MCF 10A (cell line): ENCODE measurements around the gene LRMDA. TPM values are rescaled to one million over a fixed set of nuclear protein-coding genes. Genes with fewer than 3 reads are reported as not detected.

Experiments
- BruUV-seq: library from RNA; stranded (reverse); fragments of 400-500 nt; replicated peaks from 2 replicates; lab custom pipeline; 2021; lab: Mats Ljungman, UMichigan
- CTCF ChIA-PET: fragments of 300-600 bp; sonication (Branson Sonifier 250); formaldehyde crosslinking; extraction: SDS; loops from one replicate; lab custom pipeline; 2021; ENCODE audit warnings: antibody characterized with exemption, inconsistent platforms; lab: Yijun Ruan, JAX
- POLR2A ChIA-PET: fragments of 300-600, 350-650 bp; sonication (Branson Sonifier 250); formaldehyde crosslinking; extraction: SDS; loops from one replicate; lab custom pipeline; 2020; ENCODE audit warnings: antibody characterized with exemption, inconsistent platforms; lab: Yijun Ruan, JAX
- DNase-seq: peaks from one replicate; pipeline ENCODE4 v3.0.0-alpha.2; 2018; ENCODE audit not compliant: unreplicated experiment
- H3K27ac Mint-ChIP-seq: one replicate; pipeline ENCODE4 v1.8.0; 2022; ENCODE audit warnings: mild to moderate bottlenecking, low read depth, mixed read lengths; ENCODE audit not compliant: unreplicated experiment
- H3K27me3 Mint-ChIP-seq: one replicate; pipeline ENCODE4 v1.8.0; 2022; ENCODE audit warnings: mixed read lengths; ENCODE audit not compliant: insufficient read depth, unreplicated experiment
- H3K36me3 Mint-ChIP-seq: one replicate; pipeline ENCODE4 v1.8.0; 2022; ENCODE audit warnings: mild to moderate bottlenecking, moderate library complexity, mixed read lengths; ENCODE audit not compliant: insufficient read depth, unreplicated experiment
- H3K4me1 Mint-ChIP-seq: one replicate; pipeline ENCODE4 v1.8.0; 2022; ENCODE audit warnings: mixed read lengths; ENCODE audit not compliant: insufficient read depth, unreplicated experiment
- H3K4me3 Mint-ChIP-seq: one replicate; pipeline ENCODE4 v1.8.0; 2022; ENCODE audit warnings: mild to moderate bottlenecking, moderate library complexity, mixed read lengths; ENCODE audit not compliant: unreplicated experiment
- H3K9me3 Mint-ChIP-seq: one replicate; pipeline ENCODE4 v1.8.0; 2022; ENCODE audit warnings: mixed read lengths; ENCODE audit not compliant: unreplicated experiment
- intact Hi-C: fragments of 100-400 bp; cut with micrococcal nuclease; formaldehyde crosslinking; loops from 2 replicates; pipeline ENCODE4 v1.14.1; 2022
- total RNA-seq: library from RNA; stranded (reverse); gene quantifications from 2 replicates; pipeline ENCODE4 v1.2.3, GENCODE V29; 2022
- TF ChIP-seq, protein P1 (sequence below): fragments of 200-600 bp; IDR thresholded peaks from one replicate; pipeline ENCODE4 v1.8.0; 2022; ENCODE audit warnings: antibody characterized with exemption, mild to moderate bottlenecking; ENCODE audit not compliant: unreplicated experiment

Gene LRMDA
- total RNA-seq, 1 experiment from 2014 or later = not detected

DNA sequence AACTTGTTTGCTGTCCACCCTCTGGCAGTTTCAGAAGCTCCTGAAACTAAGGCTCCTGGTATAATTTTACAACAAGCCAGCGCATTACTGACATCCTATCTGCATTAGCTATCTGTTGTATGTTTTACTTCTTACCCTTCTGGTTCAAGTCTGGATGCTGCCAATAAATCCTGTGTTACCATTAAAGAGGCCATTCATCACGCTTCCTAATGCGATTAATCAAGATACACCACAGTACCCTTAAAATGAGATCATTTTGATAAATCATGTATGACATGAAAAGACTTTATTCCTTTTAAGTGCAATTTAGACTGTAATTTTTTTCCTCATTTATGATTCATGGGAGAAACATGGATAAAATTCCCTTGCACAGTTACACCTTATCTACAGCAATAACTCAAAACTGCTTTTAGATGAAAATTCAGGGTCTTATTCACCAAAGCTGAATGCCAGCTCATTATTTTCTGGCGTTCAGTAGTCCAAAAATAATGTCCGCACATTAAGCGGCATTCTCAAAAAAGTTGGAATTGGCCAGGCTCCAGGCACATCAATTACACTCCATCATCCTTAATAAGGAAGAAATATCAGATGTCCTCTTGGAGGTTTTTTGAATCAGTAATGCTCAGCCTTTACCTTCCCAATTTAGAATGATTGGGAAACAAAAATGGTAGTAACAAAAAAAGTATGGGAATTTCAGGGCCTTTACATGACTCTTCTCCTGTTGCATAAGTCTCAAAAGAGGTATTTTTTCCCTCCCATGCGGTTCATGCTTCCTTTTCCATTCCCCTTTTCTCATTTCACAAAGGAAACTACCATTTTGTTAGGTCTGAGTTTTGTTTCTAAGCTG, 878.5 kb downstream of the LRMDA start:
- Mint-ChIP-seq H3K4me1 (no peaks in the 10 kb centered on the region), H3K4me3 (no peak overlapping the region), H3K27ac (no peak overlapping the region), H3K9me3 (no peaks in the 10 kb centered on the region), H3K36me3 (no peaks in the 10 kb centered on the region), H3K27me3 (no peaks in the 10 kb centered on the region)
- intact Hi-C loops = loop anchor here (2.0 to 10.0 kb wide), 3 partner anchors 237 to 909 kb away; partner anchors contain the start of gene ZNF503
- CTCF ChIA-PET = interaction anchor here (0.7 to 1.6 kb wide), 3 partner anchors 274 to 801 kb away, joined by 3 to 5 read pairs (median 5); no protein-coding TSS in a partner anchor
- POLR2A ChIA-PET = interaction anchor here (0.8 kb wide), 1 partner anchor 675 kb away, joined by 9 read pairs; no protein-coding TSS in a partner anchor
- DNase-seq = no peak
- TF ChIP-seq, protein P1, sequence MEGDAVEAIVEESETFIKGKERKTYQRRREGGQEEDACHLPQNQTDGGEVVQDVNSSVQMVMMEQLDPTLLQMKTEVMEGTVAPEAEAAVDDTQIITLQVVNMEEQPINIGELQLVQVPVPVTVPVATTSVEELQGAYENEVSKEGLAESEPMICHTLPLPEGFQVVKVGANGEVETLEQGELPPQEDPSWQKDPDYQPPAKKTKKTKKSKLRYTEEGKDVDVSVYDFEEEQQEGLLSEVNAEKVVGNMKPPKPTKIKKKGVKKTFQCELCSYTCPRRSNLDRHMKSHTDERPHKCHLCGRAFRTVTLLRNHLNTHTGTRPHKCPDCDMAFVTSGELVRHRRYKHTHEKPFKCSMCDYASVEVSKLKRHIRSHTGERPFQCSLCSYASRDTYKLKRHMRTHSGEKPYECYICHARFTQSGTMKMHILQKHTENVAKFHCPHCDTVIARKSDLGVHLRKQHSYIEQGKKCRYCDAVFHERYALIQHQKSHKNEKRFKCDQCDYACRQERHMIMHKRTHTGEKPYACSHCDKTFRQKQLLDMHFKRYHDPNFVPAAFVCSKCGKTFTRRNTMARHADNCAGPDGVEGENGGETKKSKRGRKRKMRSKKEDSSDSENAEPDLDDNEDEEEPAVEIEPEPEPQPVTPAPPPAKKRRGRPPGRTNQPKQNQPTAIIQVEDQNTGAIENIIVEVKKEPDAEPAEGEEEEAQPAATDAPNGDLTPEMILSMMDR = no peak
- BruUV-seq = no TSS peak

GRCh38 chr10:76310588-76311080, 879.2 kb downstream of the LRMDA start:
- ChIA-PET CTCF (interaction anchor here (1.6 kb wide), 1 partner anchor 274 kb away, joined by 5 read pairs; no protein-coding TSS in a partner anchor), POLR2A (no interaction called here)
- Mint-ChIP-seq H3K36me3 (no peaks in the 10 kb centered on the region), H3K4me1 (no peaks in the 10 kb centered on the region), H3K27ac (no peak overlapping the region), H3K27me3 (no peaks in the 10 kb centered on the region), H3K9me3 (no peaks in the 10 kb centered on the region), H3K4me3 (no peak overlapping the region)
- BruUV-seq = no TSS peak
- intact Hi-C loops = loop anchor here (2.0 to 5.0 kb wide), 2 partner anchors 237 to 910 kb away; partner anchors contain the start of gene ZNF503
- DNase-seq = no peak
- TF ChIP-seq, protein P1 = no peak

- peak; percentile 50 for DNase-seq
- no peak overlapping the region for H3K4me3 Mint-ChIP-seq
- H3K4me1 Mint-ChIP-seq = no peaks in the 10 kb centered on the region
- no peaks in the 10 kb centered on the region for H3K27me3 Mint-ChIP-seq
- TF ChIP-seq, protein P1 = peak; percentile 52
- H3K27ac Mint-ChIP-seq = no peak overlapping the region
- POLR2A ChIA-PET = interaction anchor here (0.6 to 0.9 kb wide), 2 partner anchors 11 to 161 kb away, joined by 3 read pairs; no protein-coding TSS in a partner anchor
- no peaks in the 10 kb centered on the region for H3K36me3 Mint-ChIP-seq
- peaks cover 3% of the 10 kb centered on the region for H3K9me3 Mint-ChIP-seq
- no TSS peak for BruUV-seq
- intact Hi-C loops = loop anchor here (2.0 to 5.0 kb wide), 2 partner anchors 235 to 911 kb away; partner anchors contain the start of gene ZNF503
- CTCF ChIA-PET = interaction anchor here (0.5 to 2.2 kb wide), 12 partner anchors 9 to 1045 kb away, joined by 3 to 12 read pairs (median 3); no protein-coding TSS in a partner anchor
Observed at GRCh38 chr10:76311752-76312636, 880.6 kb downstream of the LRMDA start.
